HG03097 (cell line): ENCODE measurements around the gene POGZ.
"Not testable (repeated sequence)": the region's sequence is repeated elsewhere in the genome, so short reads cannot be mapped to it uniquely, and the experiment has no call there.

Source experiments
- ATAC-seq: cut with Tn5 transposase; IDR thresholded peaks from one replicate; pipeline ENCODE4 v1.9.1; 2021; ENCODE audit not compliant: unreplicated experiment, low FRiP score

POGZ gene

GRCh38 chr1:151418081-151418480 lies 41.2 kb downstream of the POGZ start:
- no peak for ATAC-seq

DNA sequence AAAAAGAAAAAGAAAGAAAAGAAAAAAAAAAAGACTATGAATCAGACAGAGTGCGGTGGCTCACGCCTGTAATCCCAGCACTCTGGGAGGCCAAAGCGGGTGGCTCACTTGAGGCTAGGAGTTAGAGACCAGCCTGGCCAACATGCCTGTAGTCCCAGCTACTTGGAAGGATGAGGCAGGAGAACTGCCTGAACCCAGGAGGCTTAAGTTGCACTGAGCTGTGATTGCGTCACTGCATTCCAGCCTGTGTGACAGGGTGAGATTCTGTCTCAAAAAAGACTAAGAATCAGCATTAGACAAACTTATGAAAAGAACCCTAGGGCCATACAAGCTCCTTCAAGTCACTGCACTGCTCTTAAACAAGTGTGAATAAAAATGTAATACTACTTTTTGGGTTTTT lies 43.1 kb downstream of the POGZ start:
- ATAC-seq, result no peak

GRCh38 chr1:151411884-151412283 lies 47.4 kb downstream of the POGZ start:
- ATAC-seq, result no peak

GRCh38 chr1:151408891-151409290 lies 50.4 kb downstream of the POGZ start:
- ATAC-seq, result no peak

- no peak for ATAC-seq
Observed at GRCh38 chr1:151407304-151407703, 52.0 kb downstream of the POGZ start.

DNA sequence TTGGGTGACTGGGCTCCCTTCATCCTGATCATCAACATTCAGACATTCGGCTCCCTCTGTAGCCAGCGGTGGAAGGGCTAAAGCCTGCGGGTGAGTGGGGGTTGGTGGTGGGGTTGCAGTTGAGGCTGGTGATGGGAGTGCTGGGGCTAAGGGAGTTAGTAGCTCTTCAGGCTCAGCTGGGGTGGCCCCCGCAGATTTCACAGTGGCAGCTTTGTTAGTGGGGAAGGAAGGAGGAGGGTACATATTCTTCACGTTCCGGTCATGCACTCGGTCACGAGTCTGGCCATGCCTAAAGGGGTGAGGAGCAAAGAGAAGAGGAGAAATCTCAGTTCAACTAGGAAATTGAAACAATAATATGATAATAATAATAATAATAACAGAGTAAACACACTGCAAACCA lies 53.1 kb downstream of the POGZ start:
- ATAC-seq, result no peak

DNA sequence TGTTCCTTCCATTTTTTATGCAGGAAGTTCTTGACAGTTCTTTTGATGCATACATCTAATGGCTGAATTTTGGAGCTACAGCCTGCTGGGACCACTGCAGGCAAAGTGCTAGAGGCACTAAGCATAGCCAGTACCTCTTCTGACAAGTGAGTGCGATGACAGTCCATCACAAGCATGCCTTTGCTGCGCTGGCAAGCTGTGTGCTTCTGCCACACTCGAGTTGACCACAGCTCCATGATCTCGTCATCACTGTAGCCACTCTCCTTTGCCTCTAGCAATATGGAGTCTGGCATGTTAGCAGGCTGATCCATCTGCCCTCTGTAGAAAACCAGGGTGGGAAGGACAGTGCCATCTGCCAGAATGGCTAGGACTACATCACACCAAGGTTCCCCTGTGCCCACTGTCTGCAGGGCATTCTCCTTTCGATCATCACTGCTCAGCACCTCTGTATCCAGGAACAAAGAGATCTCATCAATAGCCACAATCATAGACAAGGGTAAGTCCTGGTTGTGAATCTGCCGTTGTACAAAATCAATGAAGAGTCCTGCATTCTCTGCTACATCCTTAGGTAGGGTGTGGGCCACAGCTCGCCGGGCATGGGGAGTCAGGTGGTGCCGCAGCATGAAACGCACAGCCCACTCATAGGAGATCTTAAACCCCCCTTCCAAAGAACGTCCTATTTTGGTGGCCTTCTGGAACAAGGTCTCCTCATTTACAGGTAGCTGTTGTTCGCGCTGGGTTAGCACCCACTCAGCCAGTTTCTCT lies 53.9 kb downstream of the POGZ start:
- no peak for ATAC-seq

DNA sequence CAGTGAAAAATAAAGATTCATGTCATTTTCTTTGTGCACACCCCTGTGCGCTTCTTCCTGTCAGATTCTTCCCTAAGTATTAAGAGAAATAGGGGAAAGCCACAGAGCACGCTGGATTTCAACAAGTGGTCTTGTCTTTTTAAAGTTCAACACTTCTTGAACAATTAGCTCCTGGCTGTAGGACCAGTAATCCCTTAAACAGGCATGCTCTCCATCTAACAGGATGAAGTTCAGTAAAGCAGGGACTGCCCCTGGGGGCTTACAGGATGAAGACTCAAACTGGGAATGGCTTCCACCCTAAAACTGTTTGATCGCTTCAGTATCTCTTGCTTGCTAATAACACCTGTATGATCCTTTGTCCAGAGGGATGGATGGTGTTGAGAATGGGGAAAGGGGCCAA lies 55.7 kb downstream of the POGZ start:
- no peak for ATAC-seq

DNA sequence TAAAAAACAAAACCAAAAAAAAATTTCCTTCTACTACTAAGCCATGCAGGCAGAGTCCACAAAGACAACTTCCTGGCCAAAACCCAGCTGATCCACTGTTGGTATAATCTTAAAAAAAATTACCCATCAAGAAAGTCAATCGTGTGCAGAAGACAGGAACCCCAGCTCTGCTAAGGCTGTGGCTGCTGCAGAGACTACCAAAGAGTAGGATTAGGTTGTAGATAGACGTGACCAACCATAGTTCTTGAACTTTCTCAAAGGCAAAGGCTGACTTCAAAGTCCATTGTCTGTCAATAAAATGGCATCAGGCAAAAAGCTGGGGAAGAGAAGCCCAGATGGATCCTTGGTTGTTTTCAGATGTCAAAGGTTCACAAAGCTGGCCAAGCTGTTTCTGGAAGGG lies 56.5 kb downstream of the POGZ start:
- ATAC-seq, result no peak

- ATAC-seq, result no peak
Observed at GRCh38 chr1:151401860-151402259, 57.4 kb downstream of the POGZ start.

- no peak for ATAC-seq
Observed at GRCh38 chr1:151401125-151401788, 58.0 kb downstream of the POGZ start.

GRCh38 chr1:151399324-151400171 lies 59.7 kb downstream of the POGZ start, which contains the start of gene PSMB4:
Gene PSMB4 (plus strand): TSS chr1:151399573. CDS start chr1:151399588, 15 bp downstream.
- peak; percentile 67 for ATAC-seq

DNA sequence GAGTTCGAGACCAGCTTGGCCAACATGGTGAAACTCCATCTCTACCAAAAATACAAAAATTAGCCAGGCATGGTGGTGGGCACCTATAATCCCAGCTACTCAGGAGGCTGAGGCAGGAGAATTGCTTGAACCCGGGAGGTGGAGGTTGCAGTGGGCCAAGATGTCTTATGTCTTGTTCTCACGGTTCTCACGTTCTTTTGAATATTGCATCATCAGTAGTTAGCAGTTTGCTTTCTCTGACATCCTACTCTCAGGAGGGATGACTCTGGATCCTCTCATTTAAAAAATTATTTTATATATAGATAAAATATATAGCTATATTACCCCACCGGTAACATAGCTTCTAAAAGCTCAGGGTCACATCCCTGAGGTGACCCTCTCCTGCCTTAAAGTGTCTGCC lies 63.0 kb downstream of the POGZ start:
- ATAC-seq, result not testable (repeated sequence)

- ATAC-seq, result no peak
Observed at GRCh38 chr1:151393583-151393982, 65.7 kb downstream of the POGZ start.

DNA sequence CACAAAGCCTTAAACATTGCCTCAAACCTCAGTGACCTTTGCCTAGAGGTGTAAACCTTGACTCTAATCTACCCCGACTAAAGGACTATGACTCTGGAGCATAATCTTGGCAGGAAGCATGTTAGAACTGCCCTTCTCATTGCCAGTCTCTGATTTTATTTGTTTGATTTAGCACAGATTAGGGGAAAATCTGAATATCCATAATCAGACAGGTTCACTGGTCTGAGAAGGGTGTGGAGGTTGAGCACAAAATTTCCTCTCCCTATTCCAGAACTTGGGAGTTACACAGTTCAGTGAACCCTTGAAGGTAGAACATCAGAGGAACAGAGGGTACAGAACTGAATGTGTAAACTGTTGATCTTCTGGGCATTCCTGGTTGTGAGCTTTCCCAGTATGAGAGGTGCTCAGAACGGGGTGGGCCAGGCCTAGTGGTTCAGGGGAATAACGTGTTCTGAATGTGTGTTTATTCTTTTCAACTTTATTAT lies 68.2 kb downstream of the POGZ start:
- ATAC-seq, result no peak

DNA sequence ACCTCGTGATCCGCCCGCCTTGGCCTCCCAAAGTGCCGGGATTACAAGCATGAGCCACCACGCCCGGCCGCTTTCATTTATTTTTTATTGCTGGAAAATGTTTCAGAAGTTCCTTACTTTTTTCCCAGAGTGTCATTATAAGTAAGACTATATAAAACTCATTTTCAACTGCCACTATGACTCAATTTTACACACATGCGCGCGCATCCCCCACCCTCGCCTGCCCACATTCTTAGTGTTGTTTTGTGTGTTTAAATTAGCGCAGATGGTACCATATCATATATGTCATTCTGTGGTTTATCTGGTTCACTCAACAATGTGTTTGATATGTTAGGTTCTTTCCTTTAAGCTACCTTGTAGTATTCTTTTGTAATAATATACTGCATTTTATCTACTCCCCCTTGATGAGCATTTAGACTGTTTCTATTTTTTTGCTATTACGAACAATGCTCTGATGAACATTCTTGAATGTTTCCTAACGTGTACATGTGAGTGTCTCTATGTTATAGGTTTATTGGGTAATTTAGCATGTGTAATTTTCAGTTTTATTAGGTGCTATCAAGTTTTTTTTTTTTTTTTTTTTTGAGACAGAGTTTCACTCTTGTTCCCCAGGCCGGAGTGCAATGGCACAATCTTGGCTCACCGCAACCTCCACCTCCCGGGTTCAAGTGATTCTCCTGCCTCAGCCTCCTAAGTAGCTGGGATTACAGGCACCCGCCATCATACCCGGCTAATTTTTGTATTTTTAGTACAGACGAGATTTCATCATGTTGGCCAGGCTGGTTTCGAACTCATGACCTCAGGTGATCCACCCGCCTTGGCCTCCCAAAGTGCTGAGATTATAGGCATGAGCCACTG lies 68.8 kb downstream of the POGZ start:
- ATAC-seq, result not testable (repeated sequence)

GRCh38 chr1:151386002-151386401 lies 73.3 kb downstream of the POGZ start:
- ATAC-seq, result no peak

DNA sequence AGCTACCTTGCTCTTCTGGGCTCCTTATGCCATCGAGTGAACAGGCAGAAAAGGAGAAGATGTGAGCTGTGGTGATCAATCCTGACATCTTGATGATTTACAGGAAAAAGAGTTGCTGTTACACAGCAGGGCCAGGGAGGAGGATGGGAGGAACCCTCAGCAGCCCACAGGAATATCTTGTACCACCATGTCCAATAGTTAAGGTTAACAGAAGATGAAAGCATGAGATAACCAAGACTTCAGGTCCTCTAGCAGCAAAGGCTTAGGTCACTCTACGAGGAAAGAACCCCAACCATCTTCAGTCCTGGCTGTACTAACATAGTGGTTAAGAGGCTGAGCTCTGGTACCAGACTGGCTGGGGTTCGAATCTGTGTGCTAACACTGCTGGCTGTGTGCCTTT lies 74.7 kb downstream of the POGZ start:
- ATAC-seq, result no peak

DNA sequence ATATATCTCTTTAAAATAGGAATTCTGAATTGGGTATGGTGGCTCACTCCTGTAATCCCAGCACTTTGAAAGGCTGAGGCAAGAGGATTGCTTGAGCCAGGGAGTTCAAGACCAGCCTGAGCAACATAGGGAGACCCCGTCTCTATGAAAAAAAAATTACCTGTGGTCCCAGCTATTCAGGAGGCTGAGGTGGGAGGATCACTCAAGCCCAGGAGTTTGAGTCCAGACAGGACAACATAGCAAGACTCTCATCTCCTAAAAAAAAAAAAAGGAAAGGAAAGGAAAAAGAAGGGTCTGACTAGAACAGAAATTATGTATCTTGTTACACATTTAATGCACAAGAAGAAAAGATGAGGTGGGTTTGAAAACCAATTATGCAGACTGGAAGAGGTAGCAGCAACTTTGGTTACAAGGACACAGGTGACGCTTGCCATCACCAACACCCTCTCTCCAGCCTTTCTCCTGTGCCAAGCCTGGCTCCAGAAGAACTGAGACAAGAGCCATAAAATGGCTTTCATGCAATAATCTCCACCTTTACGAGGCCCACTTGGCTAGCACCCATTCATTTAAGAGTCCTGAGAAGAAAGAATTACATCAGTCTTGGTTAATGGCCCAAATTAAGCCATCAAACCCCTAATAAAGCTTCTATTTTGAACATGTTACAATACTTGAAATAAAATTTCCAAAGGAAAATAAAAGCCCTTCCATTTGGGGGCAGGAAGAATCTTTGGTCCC lies 82.0 kb downstream of the POGZ start:
- ATAC-seq, result no peak

DNA sequence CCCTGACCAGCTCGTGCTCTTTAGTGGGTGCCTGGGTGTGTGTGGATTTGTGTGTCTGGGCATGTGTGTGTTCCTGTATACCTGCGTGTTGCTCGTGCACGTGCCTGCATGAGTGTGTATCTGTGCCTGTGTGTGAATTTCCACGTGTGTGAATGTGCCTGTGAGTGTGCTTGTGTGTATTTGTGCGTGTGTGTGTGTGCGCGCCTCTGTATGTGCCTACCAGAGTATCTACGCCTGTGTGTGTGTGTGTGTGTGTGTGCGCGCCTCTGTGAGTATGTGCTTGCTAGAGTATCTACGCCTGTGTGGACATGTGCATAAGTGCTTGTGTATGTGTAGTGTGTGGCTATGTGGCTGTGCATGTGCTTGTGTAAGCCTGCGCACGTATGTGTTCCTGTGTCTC lies 86.1 kb downstream of the POGZ start:
- no peak for ATAC-seq
